GM18507 (cell line): ENCODE results near the gene TM4SF5.

Experiments
- DNase-seq: peaks from one replicate; pipeline ENCODE4 v3.0.0; 2011; ENCODE audit warnings: low read depth; ENCODE audit not compliant: insufficient read length; ENCODE audit errors: extremely low spot score
- FAIRE-seq: peaks from 2 replicates; lab custom pipeline; 2011; peaks lifted over from hg19 to GRCh38; lab: Jason Lieb, UNC

Gene TM4SF5, protein sequence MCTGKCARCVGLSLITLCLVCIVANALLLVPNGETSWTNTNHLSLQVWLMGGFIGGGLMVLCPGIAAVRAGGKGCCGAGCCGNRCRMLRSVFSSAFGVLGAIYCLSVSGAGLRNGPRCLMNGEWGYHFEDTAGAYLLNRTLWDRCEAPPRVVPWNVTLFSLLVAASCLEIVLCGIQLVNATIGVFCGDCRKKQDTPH

GRCh38 chr17:4771519-4772234 lies at the start of gene TM4SF5:
TSS of gene TM4SF5 (plus strand) at chr17:4771886. CDS start at chr17:4771923, 37 bp downstream.
- DNase-seq: no peak
- no peak for FAIRE-seq

DNA sequence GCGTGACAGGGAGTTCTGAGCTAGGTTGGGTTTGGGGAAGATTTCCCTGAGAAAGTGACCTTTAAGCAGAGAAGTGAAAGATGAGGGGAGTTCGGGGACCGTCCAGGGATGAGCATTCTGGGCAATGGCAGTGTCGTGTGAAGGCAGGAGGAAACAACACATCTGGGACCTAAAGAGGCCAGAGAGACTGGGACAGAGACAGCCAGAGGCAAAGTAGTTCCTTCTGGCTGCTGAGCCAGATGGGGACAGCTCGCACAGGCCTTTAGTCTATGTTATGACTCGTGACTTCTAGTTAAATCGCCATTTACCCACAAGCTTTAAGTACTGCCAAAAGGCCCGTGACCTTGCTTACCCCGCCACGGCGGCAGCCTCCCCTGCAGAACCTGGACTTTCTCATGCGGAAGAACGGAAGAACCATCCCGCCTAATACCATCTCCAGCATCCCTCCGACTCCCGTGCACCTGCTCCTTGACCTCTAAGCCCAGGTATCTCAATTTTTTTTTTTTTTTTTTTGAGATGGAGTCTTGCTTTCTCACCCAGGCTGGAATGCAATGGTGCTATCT lies 48.9 kb upstream of the TM4SF5 start:
- DNase-seq (no peak), FAIRE-seq (no peak)

DNA sequence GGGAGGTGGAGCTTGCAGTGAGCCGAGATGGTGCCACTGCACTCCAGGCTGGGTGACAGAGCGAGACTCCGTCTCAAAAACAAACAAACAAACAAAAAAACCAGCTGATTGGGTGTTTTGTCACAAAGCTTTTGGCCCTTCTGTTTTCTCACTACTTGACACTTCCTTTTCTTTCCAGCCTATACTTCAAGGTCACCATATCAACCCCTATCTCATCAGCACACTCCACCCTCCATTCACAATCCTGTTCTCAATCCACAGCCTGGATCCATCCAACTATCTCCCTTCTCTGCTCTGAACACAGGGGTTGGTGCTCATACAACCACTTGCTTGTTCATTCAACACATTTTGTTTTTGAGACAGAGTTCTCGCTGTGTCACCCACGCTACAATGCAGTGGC lies 47.0 kb upstream of the TM4SF5 start:
- no peak for DNase-seq
- no peak for FAIRE-seq

DNA sequence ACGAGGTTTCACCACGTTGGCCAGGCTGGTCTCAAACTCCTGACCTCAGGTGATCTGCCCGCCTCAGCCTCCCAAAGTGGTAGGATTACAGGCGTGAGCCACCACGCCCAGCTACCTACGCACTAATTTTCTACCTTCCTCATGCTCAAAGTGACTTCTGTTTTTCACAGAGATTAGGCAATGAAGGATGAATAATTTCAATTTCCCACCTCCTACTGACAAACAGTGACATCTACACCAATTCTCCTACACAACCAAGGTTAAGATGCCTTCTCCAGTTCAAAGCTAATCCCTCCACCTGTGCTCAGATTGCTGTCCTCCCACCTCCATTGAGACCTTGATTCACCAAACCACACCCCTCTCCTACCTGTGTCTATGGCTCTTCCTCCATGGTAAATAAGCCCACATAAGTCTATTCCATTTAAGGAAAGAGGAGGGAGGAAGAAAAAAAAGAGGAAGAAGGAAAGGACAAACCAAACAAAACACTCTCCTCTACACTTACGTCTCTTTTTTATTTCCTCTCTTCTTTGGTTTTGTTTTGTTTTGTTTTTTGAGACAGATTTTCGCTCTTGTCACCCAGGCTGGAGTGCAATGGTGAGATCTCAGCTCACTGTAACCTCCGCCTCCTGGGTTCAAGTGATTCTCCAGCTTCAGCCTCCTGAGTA lies 45.9 kb upstream of the TM4SF5 start:
- no peak for FAIRE-seq
- DNase-seq: no peak

DNA sequence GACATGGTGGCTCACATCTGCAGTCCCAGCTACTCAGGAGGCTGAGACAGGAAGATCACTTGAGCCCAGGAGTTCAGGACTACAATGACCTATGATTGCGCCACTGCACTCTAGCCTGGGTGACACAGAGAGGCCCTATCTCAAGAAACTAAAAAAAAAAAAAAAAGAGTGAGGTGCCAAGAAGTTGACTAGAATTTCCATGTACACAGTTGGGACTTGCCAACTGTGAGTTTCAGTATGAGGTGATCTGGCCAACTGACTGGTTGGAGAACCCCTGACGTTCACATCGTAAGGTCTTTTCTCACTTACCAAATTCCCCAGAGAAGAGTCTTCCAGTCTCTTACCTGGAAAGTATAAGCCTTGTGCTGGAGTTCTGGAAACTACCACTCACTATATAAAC lies 43.6 kb upstream of the TM4SF5 start:
- FAIRE-seq (peak; percentile 65), DNase-seq (no peak)

GRCh38 chr17:4733073-4733531 lies 38.6 kb upstream of the TM4SF5 start:
- peak; percentile 82 for FAIRE-seq
- no peak for DNase-seq

- FAIRE-seq (no peak), DNase-seq (no peak)
Observed at GRCh38 chr17:4734857-4735475, 36.7 kb upstream of the TM4SF5 start.

DNA sequence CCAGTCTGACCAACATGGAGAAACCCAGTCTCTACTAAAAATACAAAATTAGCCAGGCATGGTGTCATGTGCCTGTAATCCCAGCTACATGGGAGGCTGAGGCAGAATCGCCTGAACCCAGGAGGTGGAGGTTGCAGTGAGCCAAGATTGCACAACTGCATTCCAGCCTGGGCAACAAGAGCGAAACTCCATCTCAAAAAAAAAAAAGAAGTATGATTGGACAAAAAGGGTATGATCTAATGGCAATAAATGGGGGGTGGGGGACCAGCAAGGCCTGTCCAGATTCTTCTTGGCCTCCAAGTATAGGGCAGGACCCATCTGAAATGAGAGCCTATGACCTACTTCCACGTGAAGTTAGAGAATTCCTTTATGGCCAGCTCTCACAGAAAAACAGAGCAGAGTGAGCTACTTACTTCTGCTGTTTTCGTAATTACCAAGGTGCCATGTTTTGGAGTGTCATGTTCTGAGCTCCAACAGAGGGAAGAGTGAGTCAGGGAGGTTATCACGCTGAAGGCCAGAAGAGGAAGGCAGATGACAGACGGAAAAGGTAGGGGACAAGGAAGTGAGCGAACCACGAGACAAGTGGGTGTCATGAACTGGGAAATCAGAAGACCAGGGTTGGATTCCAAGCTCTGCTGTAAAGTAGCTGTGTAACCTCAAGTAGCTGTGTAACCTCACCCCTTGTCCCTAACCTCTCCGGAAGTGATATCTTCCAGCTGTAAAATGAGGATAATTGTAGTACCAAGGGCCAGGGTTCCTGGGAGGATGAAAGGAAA lies 35.6 kb upstream of the TM4SF5 start:
- no peak for FAIRE-seq
- no peak for DNase-seq

DNA sequence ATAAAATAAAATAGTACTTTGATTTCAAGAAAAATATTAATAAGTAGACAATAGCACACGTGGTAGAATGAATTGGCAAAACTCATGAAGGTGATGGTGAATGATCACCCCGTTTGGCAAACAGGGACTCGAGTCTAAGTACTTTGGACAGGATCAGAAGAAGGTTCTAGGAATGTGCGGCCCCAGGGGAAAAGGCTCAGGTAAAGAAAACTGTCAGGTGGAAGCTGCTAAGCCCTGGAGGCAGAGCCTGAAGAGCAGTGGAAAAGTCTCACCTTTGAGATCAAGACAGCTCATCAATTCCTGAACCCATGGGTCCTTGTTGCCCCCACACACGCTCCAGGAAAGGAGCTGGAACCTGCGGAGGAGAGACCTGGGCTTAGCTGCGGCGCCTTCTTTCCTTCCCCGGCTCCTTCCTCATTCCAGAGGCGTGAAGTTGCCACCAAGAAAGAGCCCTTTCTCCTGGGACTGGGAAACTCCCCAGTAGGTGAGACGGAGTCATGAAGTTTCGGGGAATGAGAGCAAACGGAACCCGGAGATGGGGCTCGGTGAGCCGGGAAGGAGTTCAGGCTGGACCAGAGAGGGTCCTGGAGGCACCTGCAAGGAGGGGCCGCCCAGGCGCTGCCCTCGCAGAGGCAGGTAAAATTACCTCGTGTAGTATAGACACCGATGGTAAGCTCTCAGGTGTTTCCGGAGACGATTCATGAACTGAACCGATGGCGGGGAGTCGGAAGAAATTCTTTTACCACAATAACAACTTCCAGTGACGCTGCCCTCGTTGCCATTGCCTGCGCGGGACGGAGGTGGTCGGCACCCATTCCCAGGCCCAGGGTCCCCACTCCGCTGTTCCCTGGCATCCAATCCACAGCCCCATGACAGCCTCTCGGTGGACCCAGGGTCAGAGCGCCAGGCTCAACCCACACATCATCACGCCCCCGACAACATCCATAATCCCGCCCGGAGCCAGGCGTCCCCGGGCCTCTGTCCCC lies 33.3 kb upstream of the TM4SF5 start:
- no peak for DNase-seq
- FAIRE-seq: no peak

DNA sequence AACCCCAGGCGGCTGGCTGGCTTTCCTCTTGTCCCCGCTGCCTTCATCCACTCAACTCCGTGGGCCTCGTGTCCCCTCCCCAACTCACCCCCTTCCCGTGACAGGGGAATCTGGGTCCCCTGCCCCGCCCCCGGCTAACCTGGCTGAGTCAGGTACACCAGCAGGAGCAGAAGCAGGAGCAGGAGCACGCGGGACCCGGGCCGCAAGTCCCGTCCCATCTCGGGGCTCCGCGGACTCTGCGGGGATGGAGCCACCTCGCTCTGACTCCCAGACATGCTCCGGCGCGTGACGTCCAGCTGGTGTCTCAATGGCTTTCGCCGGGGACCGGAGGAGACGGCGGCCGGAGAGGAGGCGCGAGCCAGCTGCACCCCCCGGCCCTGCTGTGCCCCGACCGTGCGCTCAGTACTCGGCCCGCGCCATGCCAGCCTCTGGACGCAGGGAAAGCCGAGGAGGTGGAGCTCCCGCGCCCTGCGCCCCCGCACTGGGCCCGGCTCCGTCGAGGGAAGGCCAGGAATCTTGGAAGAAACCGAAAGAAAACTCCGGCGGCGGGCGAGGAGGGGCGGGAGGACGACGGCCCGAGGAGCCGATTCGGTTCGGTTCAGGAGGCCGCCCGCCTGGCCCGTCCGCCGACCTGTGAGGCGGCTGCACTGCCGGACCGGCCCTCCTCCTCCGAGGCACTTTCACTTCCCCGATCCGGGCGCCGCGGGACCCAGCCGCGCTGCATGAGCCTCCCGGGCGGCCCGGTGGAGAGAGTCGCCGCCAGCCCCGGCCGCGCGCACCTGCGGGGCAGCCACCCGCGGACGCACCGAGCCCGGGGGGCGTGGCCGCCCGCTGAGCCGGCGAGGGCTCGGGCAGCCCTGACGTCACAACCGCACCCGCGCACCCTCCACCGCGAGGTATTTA lies 32.3 kb upstream of the TM4SF5 start, which contains the start of the genes CXCL16 and ZMYND15:
CXCL16 (minus strand) TSS at position 807 of the 903 bp plus-strand sequence; CDS start at position 218, 589 bp downstream.
ZMYND15 (plus strand) TSS at position 712 of the 903 bp plus-strand sequence. CDS start 716 bp downstream, outside the sequence.
- DNase-seq (peak; percentile 58), FAIRE-seq (no peak)

DNA sequence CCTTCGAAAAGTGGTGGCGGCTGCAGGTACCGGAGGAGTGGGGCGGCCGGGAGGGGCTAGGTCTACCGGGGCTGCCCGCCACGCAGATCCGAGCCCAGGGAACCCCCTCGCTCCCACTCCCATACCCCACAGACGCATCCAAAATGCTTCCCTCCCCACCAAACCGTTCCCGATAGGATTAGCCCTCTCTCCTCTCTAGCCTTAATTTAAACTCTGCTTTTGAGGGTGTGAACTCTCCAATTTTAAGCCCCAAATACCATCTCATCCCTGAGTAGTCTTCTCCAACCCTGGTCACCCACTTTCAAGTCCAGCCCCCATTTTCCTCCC lies 31.7 kb upstream of the TM4SF5 start:
- FAIRE-seq: no peak
- no peak for DNase-seq

- DNase-seq (no peak), FAIRE-seq (no peak)
Observed at GRCh38 chr17:4740584-4740983, 31.1 kb upstream of the TM4SF5 start.

DNA sequence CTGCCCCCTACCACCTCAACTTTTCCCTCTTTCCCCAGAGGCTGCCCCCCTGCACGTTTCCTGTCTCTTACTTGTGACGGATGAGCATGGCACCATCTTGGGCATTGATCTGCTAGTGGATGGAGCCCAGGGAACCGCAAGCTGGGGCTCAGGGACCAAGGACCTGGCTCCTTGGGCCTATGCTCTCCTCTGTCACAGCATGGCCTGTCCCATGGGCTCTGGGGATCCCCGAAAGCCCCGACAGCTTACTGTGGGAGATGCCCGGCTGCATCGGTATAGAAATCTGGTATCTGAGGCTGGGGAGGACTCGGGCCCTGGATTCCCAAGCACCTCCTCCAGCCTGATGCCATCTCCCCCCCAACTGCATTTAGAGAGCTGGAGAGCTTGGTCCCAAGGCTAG lies 30.1 kb upstream of the TM4SF5 start:
- DNase-seq: no peak
- FAIRE-seq: no peak

- FAIRE-seq: no peak
- no peak for DNase-seq
Observed at GRCh38 chr17:4742133-4742532, 29.6 kb upstream of the TM4SF5 start.

DNA sequence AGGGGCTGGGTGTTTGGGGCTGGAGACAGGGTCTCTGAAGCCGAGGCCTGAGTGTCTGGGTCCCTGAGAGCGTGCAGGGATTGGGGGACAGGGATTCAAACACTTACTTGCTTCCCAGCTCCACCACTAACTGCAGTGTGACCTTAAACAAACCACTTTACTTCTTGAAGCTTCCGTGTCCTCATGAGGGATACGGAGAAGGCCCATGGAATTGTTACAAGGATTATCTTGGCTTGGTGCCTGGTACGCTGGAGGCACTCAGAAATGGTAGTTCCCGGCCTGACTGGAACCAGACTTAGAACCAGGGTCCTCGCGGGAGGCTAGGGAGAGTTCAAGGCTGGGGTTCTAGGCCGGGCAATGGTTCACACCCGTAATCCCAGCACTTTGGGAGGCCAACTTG lies 29.1 kb upstream of the TM4SF5 start:
- DNase-seq: no peak
- no peak for FAIRE-seq

- FAIRE-seq (no peak), DNase-seq (no peak)
Observed at GRCh38 chr17:4743216-4743615, 28.5 kb upstream of the TM4SF5 start.

- FAIRE-seq: no peak
- DNase-seq: no peak
Observed at GRCh38 chr17:4743898-4744297, 27.8 kb upstream of the TM4SF5 start.
